ENCODE measurements around the gene ASIC5. TPM values are rescaled to one million over a fixed set of nuclear protein-coding genes. Genes with fewer than 3 reads are reported as not detected.

The ASIC5 gene, protein sequence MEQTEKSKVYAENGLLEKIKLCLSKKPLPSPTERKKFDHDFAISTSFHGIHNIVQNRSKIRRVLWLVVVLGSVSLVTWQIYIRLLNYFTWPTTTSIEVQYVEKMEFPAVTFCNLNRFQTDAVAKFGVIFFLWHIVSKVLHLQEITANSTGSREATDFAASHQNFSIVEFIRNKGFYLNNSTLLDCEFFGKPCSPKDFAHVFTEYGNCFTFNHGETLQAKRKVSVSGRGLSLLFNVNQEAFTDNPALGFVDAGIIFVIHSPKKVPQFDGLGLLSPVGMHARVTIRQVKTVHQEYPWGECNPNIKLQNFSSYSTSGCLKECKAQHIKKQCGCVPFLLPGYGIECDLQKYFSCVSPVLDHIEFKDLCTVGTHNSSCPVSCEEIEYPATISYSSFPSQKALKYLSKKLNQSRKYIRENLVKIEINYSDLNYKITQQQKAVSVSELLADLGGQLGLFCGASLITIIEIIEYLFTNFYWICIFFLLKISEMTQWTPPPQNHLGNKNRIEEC
- total RNA-seq (not detected), polyA plus RNA-seq (ENCODE audit: insufficient read length in 6 of 6) (under 1 TPM in 1 of 6 donors, not detected in 5; 0.07 TPM)
- long read RNA-seq, donor 1, partial matches to known transcripts = 59 of 73 reads
- long read RNA-seq, donor 1, other reads (novel, unspliced or antisense) = 14 of 73 reads
- long read RNA-seq, donor 2 = 0 reads
- long read RNA-seq, donor 3 = 0 reads
- long read RNA-seq, donor 4 = 0 reads
- long read RNA-seq, donor 5 = 0 reads
- long read RNA-seq, donor 6 = 0 reads
- long read RNA-seq, donor 7 = 0 reads
- long read RNA-seq, donor 8 = 0 reads
- long read RNA-seq, donor 9 = 0 reads
- long read RNA-seq, donor 10 = 0 reads
- long read RNA-seq, donor 11 = 0 reads
- long read RNA-seq, donor 12 = 0 reads

DNA sequence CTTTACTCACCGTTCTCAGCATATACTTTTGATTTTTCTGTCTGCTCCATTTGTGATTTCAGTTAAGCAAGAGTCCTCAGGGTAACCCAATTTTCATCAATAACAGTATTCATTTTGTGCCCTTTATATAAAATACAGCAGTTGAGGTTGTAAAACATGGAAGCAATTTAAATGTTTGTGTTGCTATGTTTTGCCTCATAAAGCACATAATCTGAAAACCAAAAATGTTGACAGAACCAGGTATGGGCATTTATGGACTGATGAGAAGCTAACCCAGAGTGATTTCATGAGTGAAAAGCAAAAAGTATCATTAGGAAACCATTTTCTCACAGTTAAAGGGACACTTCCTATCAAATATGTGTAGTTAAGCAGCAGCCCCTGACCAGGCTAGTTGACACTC, at the start of gene ASIC5:
ASIC5 (minus strand) TSS at position 101 of the 400 bp plus-strand sequence; CDS start at position 50, 51 bp downstream.
- intact Hi-C loops (cut with DNase I) = no loop called here
- H3K4me3 ChIP-seq = no peak within 1 kb of the TSS
- ATAC-seq = no peak
- H3K27ac ChIP-seq = no peak within 1 kb of the TSS
- no peak for DNase-seq
- TF ChIP-seq, protein P1, sequence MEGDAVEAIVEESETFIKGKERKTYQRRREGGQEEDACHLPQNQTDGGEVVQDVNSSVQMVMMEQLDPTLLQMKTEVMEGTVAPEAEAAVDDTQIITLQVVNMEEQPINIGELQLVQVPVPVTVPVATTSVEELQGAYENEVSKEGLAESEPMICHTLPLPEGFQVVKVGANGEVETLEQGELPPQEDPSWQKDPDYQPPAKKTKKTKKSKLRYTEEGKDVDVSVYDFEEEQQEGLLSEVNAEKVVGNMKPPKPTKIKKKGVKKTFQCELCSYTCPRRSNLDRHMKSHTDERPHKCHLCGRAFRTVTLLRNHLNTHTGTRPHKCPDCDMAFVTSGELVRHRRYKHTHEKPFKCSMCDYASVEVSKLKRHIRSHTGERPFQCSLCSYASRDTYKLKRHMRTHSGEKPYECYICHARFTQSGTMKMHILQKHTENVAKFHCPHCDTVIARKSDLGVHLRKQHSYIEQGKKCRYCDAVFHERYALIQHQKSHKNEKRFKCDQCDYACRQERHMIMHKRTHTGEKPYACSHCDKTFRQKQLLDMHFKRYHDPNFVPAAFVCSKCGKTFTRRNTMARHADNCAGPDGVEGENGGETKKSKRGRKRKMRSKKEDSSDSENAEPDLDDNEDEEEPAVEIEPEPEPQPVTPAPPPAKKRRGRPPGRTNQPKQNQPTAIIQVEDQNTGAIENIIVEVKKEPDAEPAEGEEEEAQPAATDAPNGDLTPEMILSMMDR (IDR thresholded peaks at IDR 0.05) = no peak
- H3K4me1 ChIP-seq = no peaks in the 10 kb centered on the region
- H3K36me3 ChIP-seq = no peaks in the 10 kb centered on the region
- peaks cover 0 to 3% of the 10 kb centered on the region in 2 donors for H3K9me3 ChIP-seq
- no peaks in the 10 kb centered on the region for H3K27me3 ChIP-seq

DNA sequence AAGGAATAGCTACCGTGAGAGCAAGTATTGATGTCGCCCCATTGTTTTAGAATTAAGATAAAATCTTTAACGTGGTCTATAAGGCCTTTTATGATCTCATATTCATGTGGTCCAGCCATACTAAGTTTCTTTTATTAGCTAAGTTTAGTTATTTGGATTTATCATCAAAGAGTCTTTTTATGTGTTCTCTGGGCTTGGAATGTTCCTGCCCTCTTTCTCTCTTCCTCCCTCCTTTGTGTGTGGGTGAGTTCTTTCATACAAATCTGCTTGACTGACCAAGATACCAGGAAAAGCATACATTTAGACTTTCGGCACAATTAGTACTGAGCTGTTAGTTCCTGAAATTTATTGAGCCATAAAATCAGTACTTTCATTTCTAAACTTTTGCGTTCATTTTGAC, 48.7 kb upstream of the ASIC5 start:
- no peaks in the 10 kb centered on the region for H3K36me3 ChIP-seq
- ATAC-seq (no peak), DNase-seq (no peak)
- no peaks in the 10 kb centered on the region for H3K4me1 ChIP-seq
- intact Hi-C loops (cut with DNase I) = no loop called here
- H3K27ac ChIP-seq = no peak overlapping the region
- TF ChIP-seq, protein P1 (IDR thresholded peaks at IDR 0.05) = no peak
- no peaks in the 10 kb centered on the region for H3K27me3 ChIP-seq
- no peaks in the 10 kb centered on the region for H3K9me3 ChIP-seq
- H3K4me3 ChIP-seq = no peak overlapping the region

DNA sequence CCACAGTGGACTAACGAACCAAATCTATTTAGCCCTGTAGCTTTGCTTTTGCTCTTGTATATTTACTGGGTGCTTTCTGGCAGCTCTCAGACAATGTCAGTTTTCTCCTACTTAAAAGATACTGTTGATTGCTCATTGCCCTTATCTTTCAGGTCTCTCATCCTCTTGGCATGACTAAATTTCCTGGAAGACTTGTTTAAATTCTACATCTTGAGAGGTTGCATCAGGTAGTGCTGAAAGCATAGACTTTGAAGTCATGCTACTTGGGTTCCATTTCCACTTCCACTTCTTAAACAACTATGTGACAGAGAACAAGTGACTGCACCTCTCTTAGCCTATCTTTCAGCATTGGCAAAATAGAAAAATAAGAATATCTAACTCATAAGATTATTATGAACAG, 45.8 kb upstream of the ASIC5 start:
- intact Hi-C loops (cut with DNase I) = no loop called here
- H3K4me3 ChIP-seq = no peak overlapping the region
- ATAC-seq (no peak), DNase-seq (no peak)
- no peaks in the 10 kb centered on the region for H3K27me3 ChIP-seq
- no peak overlapping the region for H3K27ac ChIP-seq
- TF ChIP-seq, protein P1 (IDR thresholded peaks at IDR 0.05) = no peak
- H3K9me3 ChIP-seq = no peaks in the 10 kb centered on the region
- no peaks in the 10 kb centered on the region for H3K36me3 ChIP-seq
- no peaks in the 10 kb centered on the region for H3K4me1 ChIP-seq

DNA sequence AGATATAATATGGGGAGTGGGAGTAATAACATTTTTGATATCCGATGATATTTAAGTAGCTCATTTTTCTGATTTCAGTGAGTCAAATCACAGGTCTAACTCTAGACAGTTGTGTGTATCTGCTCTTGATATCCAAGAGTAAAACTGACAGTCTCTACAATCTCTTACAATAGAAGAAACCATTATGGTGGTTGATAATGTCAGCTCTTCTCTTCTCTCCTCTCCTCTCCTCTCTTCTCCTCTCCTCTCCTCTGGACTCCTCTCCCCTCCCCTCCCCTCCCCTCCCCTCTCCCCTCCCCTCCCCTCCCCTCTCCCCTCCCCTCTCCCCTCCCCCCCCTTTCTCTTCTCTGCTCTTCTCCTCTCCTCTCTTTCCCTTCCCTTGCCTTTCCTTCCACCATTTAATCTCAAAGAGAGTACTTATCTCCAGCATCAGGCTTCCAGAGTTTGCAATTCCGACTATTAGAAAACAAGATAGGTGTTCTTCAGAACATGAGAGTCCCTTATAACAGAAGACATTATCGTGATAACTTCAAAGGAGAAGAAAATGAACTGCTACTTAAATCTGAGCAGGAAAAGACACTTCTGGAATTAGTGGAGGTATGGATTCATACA, 43.6 kb upstream of the ASIC5 start:
- ATAC-seq = no peak

More for the DNA sequence above, 43.6 kb upstream of the ASIC5 start:
- H3K9me3 ChIP-seq = no peaks in the 10 kb centered on the region
- H3K27me3 ChIP-seq = no peaks in the 10 kb centered on the region
- no peaks in the 10 kb centered on the region for H3K4me1 ChIP-seq
- no peak overlapping the region for H3K4me3 ChIP-seq
- DNase-seq = no peak
- intact Hi-C loops (cut with DNase I) = no loop called here
- TF ChIP-seq, protein P1 (IDR thresholded peaks at IDR 0.05) = no peak
- no peaks in the 10 kb centered on the region for H3K36me3 ChIP-seq
- H3K27ac ChIP-seq = no peak overlapping the region

Data from left lung (tissue), 14 donors.